Keratinocyte (primary cell): ENCODE measurements around the gene RRP1. TPM values are rescaled to one million over a fixed set of nuclear protein-coding genes. Genes with fewer than 3 reads are reported as not detected.

Experiments used
- DNase-seq: peaks from one replicate; pipeline ENCODE4 v3.0.0-alpha.2; 2011; ENCODE audit warnings: low read depth, missing footprints, low spot score
- FAIRE-seq: peaks from 2 replicates; lab custom pipeline; 2011; peaks lifted over from hg19 to GRCh38; lab: Jason Lieb, UNC
- H2AFZ ChIP-seq: 2 replicates; pipeline ENCODE4 v1.6.0; 2012; ENCODE audit warnings: low read length, control low read depth, inconsistent platforms; ENCODE audit not compliant: control insufficient read depth
- H3K27ac ChIP-seq: 2 replicates; pipeline ENCODE4 v1.5.1; 2011; ENCODE audit warnings: low read length; ENCODE audit not compliant: control insufficient read depth, insufficient read depth
- H3K27me3 ChIP-seq: 3 replicates; pipeline ENCODE4 v1.6.0; 2011; ENCODE audit warnings: low read length; ENCODE audit not compliant: control insufficient read depth, insufficient read depth; ENCODE audit errors: extremely low read depth
- H3K36me3 ChIP-seq, 2 experiments: 2 replicates in 1 of 2; 3 replicates in 1 of 2; pipeline ENCODE4 v1.5.1; 2011; ENCODE audit warnings: low read length in 2 of 2, mild to moderate bottlenecking in 1 of 2; ENCODE audit not compliant: control insufficient read depth in 2 of 2, insufficient read depth in 2 of 2; ENCODE audit errors: extremely low read depth in 1 of 2
- H3K4me1 ChIP-seq: 3 replicates; pipeline ENCODE4 v1.5.1; 2011; ENCODE audit warnings: low read length; ENCODE audit not compliant: control insufficient read depth, insufficient read depth; ENCODE audit errors: extremely low read depth
- H3K4me2 ChIP-seq: 3 replicates; pipeline ENCODE4 v1.6.0; 2011; ENCODE audit warnings: low read depth, low read length; ENCODE audit not compliant: control insufficient read depth, insufficient read depth; ENCODE audit errors: extremely low read depth
- H3K4me3 ChIP-seq, 3 experiments: fragments of 200-600 bp in 1 of 3; sonication (generic) in 1 of 3; 2 replicates in 2 of 3; 3 replicates in 1 of 3; pipeline ENCODE4 v1.5.1; 2011 to 2016; ENCODE audit warnings: low read length in 3 of 3, mild to moderate bottlenecking in 3 of 3, control low read depth in 2 of 3, inconsistent platforms in 1 of 3, low read depth in 1 of 3, mixed read lengths in 1 of 3, mixed run types in 1 of 3, moderate library complexity in 1 of 3; ENCODE audit not compliant: control insufficient read depth in 2 of 3, insufficient read depth in 2 of 3; ENCODE audit errors: extremely low read depth in 1 of 3
- H3K79me2 ChIP-seq: 2 replicates; pipeline ENCODE4 v1.6.0; 2012; ENCODE audit warnings: low read length; ENCODE audit not compliant: control insufficient read depth, insufficient read depth
- H3K9ac ChIP-seq: 3 replicates; pipeline ENCODE4 v1.6.0; 2011; ENCODE audit warnings: low read length; ENCODE audit not compliant: control insufficient read depth, insufficient read depth; ENCODE audit errors: extremely low read depth
- H3K9me1 ChIP-seq: 3 replicates; pipeline ENCODE4 v1.6.0; 2011; ENCODE audit warnings: low read length; ENCODE audit not compliant: control insufficient read depth, insufficient read depth; ENCODE audit errors: extremely low read depth
- H3K9me3 ChIP-seq: 2 replicates; pipeline ENCODE4 v1.5.1; 2012; ENCODE audit warnings: low read depth, low read length; ENCODE audit not compliant: control insufficient read depth
- H4K20me1 ChIP-seq: 3 replicates; pipeline ENCODE4 v1.6.0; 2011; ENCODE audit warnings: low read length; ENCODE audit not compliant: control insufficient read depth, insufficient read depth; ENCODE audit errors: extremely low read depth
- EZH2 ChIP-seq: IDR thresholded peaks from one replicate; pipeline ENCODE4 v1.6.1; 2012; ENCODE audit warnings: inconsistent platforms, mild to moderate bottlenecking, low read length, moderate library complexity
- dilution Hi-C: fragments of 300-500 bp; cut with MboI; formaldehyde crosslinking; loops from one replicate; pipeline ENCODE4 v1.7.0; 2020; ENCODE audit warnings: low sequenced_read_pairs; ENCODE audit not compliant: extremely low pct_ligation_motif_present
- polyA plus RNA-seq, 5 experiments: library from polyadenylated mRNA; depleted of rRNA in 3 of 5; stranded (reverse) in 3 of 5; stranded (forward) in 1 of 5; unstranded in 1 of 5; fragments of >200 nt; gene quantifications; 1 replicate in 1 of 5; 2 replicates in 3 of 5; 3 replicates in 1 of 5; pipeline versions ENCODE4 v1.2.1 to v1.2.3, GENCODE V29; 2011 to 2012; ENCODE audit warnings: missing spikeins in 2 of 5, low read depth in 1 of 5, low replicate concordance in 1 of 5
- TF ChIP-seq, protein P1 (sequence below), 3 experiments: IDR thresholded peaks in 1 of 3; conservative IDR thresholded peaks in 1 of 3; optimal IDR thresholded peaks in 1 of 3; 2 replicates in 2 of 3; 3 replicates in 1 of 3; pipeline versions ENCODE3 to v1.5.1; 2011; ENCODE audit warnings: low read length in 3 of 3, mild to moderate bottlenecking in 3 of 3, moderate library complexity in 2 of 3, control low read depth in 1 of 3, inconsistent platforms in 1 of 3; ENCODE audit not compliant: insufficient read depth in 2 of 3; ENCODE audit errors: extremely low read depth in 1 of 3

Gene RRP1
- polyA plus RNA-seq, 1 donor (not counting 4 experiments of a cell fraction or from before 2014, with no cell fraction given) = 25.0 TPM

DNA sequence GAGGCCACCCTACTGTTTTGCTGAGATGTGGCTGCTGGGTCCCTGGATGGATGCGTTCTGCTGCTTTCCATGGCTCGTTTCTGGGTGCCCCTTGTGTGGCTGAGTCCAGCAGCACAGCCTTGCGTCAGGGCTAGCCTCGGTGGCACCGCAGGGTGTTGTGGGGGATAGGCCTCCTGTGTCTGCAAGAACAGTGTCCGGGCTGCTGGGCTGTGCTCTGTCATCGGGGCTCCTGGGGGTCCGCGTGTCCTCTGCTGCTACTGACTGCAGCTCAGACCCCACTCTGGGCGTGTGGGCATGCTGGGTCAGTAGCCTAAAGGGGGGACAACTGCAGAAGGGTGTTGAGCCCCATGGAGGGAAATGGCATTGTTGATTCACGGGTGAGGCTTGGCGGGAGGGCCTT lies 4.9 kb downstream of the RRP1 start:
- Histone ChIP-seq H3K4me3 (no peak overlapping the region), H3K36me3 (peaks cover 54 to 69% of the 10 kb centered on the region in 2 experiments), H3K4me1 (peaks cover 10% of the 10 kb centered on the region), H4K20me1 (peaks cover 5% of the 10 kb centered on the region), H3K27ac (no peak overlapping the region), H2AFZ (no peak overlapping the region), H3K9me3 (no peaks in the 10 kb centered on the region), H3K4me2 (no peak overlapping the region), H3K79me2 (peaks cover 56% of the 10 kb centered on the region), H3K27me3 (no peaks in the 10 kb centered on the region), H3K9me1 (no peaks in the 10 kb centered on the region), H3K9ac (no peak overlapping the region)
- no peak for DNase-seq
- TF ChIP-seq EZH2 = no peak
- TF ChIP-seq, protein P1, sequence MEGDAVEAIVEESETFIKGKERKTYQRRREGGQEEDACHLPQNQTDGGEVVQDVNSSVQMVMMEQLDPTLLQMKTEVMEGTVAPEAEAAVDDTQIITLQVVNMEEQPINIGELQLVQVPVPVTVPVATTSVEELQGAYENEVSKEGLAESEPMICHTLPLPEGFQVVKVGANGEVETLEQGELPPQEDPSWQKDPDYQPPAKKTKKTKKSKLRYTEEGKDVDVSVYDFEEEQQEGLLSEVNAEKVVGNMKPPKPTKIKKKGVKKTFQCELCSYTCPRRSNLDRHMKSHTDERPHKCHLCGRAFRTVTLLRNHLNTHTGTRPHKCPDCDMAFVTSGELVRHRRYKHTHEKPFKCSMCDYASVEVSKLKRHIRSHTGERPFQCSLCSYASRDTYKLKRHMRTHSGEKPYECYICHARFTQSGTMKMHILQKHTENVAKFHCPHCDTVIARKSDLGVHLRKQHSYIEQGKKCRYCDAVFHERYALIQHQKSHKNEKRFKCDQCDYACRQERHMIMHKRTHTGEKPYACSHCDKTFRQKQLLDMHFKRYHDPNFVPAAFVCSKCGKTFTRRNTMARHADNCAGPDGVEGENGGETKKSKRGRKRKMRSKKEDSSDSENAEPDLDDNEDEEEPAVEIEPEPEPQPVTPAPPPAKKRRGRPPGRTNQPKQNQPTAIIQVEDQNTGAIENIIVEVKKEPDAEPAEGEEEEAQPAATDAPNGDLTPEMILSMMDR (optimal IDR thresholded peaks at IDR 0.05 in 1 of 3, IDR thresholded peaks at IDR 0.05 in 1 of 3, conservative IDR thresholded peaks at IDR 0.05 in 1 of 3; ENCODE audit: extremely low read depth in 1 of 3, insufficient read depth in 2 of 3, low read length in 3 of 3) = no peak
- dilution Hi-C loops = no loop called here
- FAIRE-seq = no peak

DNA sequence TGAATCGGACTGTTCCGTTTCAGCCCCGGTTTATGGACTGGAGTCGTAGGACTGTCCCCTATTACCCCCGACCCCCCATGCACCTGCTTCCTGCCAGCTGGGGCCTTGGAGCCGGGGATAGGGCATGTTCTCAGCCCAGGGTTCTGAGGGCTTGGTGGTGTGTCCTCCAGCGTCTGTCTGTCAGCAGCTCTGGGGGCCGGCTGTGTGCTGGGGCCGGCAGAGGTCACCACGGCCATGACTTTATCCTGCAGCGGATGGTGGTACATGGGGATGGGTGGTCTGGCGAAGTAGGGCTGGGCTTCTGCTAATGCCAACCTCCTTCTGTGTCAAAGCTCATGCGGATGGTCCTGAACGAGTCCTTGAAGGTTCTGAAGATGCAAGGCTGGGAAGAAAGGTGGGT lies 5.5 kb downstream of the RRP1 start:
- H2AFZ ChIP-seq = no peak overlapping the region
- H3K9me3 ChIP-seq = no peaks in the 10 kb centered on the region
- no peak overlapping the region for H3K9ac ChIP-seq
- H4K20me1 ChIP-seq = peaks cover 5% of the 10 kb centered on the region
- peaks cover 55 to 73% of the 10 kb centered on the region in 2 experiments for H3K36me3 ChIP-seq
- no peak overlapping the region for H3K4me3 ChIP-seq
- H3K79me2 ChIP-seq = peaks cover 51% of the 10 kb centered on the region
- no peaks in the 10 kb centered on the region for H3K9me1 ChIP-seq
- H3K27me3 ChIP-seq = no peaks in the 10 kb centered on the region
- peaks cover 10% of the 10 kb centered on the region for H3K4me1 ChIP-seq
- DNase-seq (no peak), FAIRE-seq (no peak)
- TF ChIP-seq EZH2 = no peak
- TF ChIP-seq, protein P1 (optimal IDR thresholded peaks at IDR 0.05 in 1 of 3, IDR thresholded peaks at IDR 0.05 in 1 of 3, conservative IDR thresholded peaks at IDR 0.05 in 1 of 3; ENCODE audit: extremely low read depth in 1 of 3, insufficient read depth in 2 of 3, low read length in 3 of 3) = no peak
- dilution Hi-C loops = no loop called here
- no peak overlapping the region for H3K27ac ChIP-seq
- H3K4me2 ChIP-seq = no peak overlapping the region
